Suppressor macrophage treated with lipopolysaccharide for 1 hour (primary cell): ENCODE measurements around the gene TCOF1.
A peak's percentile ranks its signal among the peaks of the same experiment; 100 is the strongest.

Experiments
- DNase-seq, 3 donors: peaks; one replicate each; pipeline ENCODE4 v3.0.0-alpha.2; 2020 to 2022

Gene TCOF1

DNA sequence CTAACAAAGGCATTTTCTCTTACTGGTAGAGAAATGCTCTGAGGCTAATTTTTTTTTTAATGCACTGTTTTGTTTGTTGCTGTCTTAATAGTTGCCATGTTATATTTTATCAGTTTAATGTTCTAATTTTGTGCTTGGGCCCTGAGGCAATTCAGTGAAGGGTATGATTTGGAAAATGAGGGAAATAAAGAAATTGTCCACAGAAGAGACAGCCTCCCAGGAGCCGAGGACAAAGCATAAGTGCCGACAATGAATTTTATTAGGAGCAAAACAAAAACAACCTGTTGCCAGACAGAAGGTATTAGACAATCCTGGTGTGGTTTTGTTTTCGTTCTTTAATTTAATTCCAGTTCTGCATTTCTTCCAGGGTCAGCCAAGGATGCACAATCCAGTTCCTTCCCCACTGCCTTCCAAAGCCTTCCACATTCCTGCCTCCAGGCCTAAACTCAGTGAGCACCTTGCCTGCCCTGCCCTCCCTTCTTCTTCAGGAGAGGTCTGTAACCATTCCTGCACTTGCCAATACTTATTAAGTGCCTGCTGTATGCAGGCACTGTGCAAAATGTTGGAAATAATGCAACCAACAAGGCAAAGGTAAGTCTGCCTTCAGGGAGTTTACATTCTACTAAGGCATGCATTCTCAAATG is 4.3 kb upstream of the TCOF1 start:
- DNase-seq: peak in 1 of 3 donors; percentile 10

DNA sequence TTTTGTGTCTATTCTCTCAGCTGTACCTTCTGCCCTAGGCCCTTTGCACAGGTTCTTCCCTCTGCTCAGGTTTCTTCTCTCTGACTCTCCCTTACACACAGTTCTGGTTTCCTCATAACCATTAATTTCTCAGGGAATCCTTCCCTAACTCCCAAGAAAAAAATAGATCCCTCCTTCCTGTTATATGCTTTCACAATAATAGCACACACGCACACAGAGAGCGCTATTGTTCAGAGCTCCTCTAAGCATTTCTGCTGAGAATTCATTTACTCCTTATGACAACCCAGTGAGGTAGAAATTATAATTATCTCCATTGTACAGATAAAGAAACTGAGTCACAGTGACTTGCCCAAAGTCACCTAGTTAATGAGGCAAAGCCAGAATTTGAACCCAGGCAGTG is 1.7 kb upstream of the TCOF1 start:
- DNase-seq: no peak

GRCh38 chr5:150356575-150357294 is 762 bp upstream of the TCOF1 start:
- no peak for DNase-seq

DNA sequence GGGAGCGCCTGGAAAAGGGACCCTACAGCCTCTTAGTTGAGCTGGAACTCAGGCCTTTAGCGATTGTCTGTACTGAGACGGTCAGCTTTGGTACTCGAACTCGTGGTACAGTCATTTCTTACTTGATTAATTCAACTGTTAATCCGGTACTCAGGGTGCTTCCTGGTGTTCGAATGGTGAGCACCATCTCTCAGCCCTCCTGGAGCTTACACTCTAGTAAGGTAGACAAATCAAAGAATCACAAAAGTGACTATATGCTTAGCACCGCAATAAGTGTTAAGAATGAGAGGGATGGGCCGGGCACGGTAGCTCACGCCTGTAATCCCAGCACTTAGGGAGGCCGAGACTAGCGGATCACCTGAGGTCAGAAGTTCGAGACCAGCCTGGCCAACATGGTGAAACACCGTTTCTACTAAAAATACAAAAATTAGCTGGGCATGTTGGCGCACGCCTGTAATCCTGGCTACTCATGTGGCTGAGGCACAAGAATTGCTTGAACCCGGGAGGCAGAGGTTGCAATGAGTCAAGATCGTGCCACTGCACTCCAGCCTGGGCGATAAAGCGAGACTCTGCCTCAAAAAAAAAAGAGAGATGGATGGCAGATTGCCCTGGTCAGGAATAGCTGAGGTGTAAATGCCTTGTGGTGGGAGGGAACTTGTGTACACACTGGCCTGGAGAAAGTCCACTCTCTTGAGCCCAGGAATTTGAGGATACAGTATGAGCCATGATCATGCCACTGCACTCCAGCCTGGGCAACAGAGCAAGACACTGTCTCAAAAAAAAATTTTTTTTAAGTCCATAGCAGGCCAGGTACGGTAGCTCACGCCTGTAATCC is 981 bp downstream of the TCOF1 start:
- no peak for DNase-seq

- DNase-seq: no peak
These were observed 3.8 kb downstream of the TCOF1 start for GRCh38 chr5:150361301-150361700.

- no peak for DNase-seq
These were observed 5.7 kb downstream of the TCOF1 start for GRCh38 chr5:150363185-150363584.

- no peak for DNase-seq
These were observed 6.5 kb downstream of the TCOF1 start for GRCh38 chr5:150364004-150364403.

GRCh38 chr5:150368526-150368925 is 11.0 kb downstream of the TCOF1 start:
- DNase-seq: no peak

DNA sequence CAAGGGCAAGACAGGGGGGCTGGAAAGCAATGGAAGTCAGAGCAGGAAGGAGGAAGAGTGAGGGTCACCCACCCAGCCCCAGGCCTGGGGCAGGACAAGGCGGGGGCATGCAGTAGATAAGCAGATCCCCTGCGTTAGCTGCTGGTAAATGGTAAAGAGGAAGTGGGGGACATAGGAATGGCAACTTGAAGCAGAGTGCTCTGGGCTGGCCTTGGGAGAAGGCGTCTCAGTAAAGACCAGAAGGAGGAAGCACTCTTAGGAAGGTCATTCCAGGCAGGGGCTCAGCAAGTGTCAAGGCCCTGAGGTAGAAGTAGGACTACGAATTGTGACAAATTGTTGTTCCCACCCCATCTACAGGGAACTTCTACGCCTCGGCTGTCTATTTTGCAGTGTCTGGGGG is 15.1 kb downstream of the TCOF1 start:
- DNase-seq: peak in 1 of 3 donors; percentile 41

DNA sequence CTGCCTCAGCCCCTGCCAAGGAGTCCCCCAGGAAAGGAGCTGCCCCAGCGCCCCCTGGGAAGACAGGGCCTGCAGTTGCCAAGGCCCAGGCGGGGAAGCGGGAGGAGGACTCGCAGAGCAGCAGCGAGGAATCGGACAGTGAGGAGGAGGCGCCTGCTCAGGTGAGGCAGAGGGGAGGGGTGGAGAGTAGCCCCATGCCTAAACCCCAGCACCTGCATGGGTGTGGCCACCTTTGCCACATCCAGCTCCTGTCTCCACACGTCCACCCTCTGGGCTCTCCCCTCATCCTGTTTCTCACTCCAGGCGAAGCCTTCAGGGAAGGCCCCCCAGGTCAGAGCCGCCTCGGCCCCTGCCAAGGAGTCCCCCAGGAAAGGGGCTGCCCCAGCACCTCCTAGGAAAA is 17.2 kb downstream of the TCOF1 start:
- no peak for DNase-seq

DNA sequence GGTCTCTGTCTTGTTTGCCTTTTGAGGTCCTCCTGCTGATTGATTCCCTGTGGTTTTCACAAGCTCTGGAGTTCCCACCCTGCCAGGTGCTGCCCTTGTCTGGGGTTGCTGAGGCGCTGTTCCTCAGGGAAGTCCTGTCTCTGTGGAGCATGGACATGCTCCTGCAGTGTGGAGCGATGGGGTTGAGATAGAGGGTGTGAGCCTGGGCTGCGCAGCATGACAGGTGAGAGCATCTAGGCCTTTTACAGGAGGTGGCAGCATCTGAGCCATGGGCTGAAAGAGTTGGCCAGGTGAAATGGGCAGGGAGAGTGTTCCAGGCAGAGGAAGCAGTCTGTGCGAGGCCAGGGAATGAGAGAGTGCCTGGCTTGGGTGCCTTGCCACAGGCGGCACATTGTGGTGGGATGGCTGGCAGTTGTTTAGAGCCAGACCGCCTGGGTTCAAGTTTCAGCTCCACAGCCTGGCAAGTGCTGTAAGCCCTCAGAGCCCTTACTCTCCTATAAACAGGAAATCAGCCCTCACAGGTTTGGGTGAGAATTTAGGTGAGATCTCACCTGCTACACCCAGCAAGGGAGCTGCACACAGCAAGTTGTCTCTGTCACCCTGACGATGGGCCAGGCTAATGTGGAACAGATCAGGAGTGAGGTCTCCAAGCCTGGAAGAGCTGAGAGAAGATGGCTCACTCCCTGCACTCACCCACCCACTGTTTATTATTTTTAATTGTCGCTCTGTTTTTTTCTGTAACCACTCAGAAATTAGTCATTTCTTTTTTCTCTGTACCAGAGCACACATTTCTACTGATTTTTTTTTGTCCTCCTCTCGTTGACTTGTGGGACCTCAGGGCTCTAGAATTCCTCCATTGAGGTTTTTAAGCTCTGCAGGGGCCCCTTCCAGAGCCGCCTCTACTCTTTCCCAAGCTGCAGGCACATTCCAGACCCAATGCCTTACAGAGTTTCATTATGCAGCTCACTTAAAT is 19.6 kb downstream of the TCOF1 start:
- no peak for DNase-seq

GRCh38 chr5:150377964-150378694 is 20.6 kb downstream of the TCOF1 start:
- no peak for DNase-seq

GRCh38 chr5:150384701-150385100 is 27.2 kb downstream of the TCOF1 start:
- no peak for DNase-seq

GRCh38 chr5:150386024-150386855 is 28.7 kb downstream of the TCOF1 start:
- DNase-seq: no peak

DNA sequence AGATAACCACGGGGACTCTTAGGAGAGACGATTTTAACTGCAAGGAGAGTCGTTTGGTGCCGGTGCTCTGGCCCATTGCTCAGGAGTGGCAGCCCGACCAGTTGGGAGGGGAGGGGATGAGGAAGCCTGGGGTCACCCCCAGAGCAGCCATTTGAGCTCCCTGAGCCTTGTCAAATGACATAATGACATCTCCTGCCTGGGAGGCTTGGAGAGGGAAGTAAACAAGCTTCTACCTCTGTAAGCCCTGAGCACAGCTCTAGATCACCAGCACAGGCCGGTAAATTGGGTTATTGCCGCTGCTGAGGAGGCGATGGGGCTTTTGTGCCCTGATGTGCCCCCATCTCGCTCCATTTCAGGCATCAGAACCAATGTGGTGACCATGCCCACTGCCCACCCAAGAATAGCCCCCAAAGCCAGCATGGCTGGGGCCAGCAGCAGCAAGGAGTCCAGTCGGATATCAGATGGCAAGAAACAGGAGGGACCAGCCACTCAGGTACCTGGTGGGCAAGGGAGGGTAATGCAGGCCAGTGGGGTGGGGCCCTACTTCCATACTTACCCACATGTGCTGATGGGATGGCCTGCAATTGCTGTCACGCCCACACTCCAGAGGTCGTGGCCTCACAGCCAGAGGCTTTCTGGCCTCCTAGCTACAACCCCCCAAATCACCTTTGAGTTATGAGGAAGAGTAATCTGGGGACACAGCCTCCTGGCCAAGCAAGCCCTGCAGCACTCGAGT is 32.2 kb downstream of the TCOF1 start:
- DNase-seq: no peak

- no peak for DNase-seq
These were observed 33.8 kb downstream of the TCOF1 start for GRCh38 chr5:150391064-150391834.

GRCh38 chr5:150391986-150392385 is 34.5 kb downstream of the TCOF1 start:
- DNase-seq: no peak

- DNase-seq: no peak
These were observed 35.2 kb downstream of the TCOF1 start for GRCh38 chr5:150392680-150393079.

DNA sequence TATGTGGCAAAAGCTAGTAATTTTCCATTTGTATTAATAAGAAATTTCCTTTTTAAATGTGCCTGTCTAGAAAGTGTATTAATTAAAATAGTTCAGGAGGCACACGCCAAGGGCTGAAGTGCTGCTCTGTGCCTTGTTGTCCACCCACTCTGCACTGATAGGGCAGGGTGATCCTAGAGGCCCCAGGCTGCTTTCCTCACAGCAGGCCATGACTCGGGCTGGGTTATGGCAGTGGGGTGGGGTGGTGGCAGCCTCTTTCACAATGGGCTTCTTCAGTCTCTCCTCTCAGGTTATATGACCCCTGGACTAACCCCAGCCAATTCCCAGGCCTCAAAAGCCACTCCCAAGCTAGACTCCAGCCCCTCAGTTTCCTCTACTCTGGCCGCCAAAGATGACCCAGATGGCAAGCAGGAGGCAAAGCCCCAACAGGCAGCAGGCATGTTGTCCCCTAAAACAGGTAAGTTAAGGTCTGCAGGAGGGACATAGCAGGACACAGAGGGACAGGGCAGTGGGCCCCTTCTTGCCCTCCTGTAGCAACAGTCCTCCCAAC is 35.7 kb downstream of the TCOF1 start:
- no peak for DNase-seq
